HCT116 (cell line): ENCODE data around the gene SUSD6. TPM values are rescaled to one million over a fixed set of nuclear protein-coding genes. Genes with fewer than 3 reads are reported as not detected.

Source experiments
- ATAC-seq: fragments of 200-7000 bp; cut with Tn5 transposase; 2 replicates; pipeline ENCODE4 v1.9.1; 2020; ENCODE audit warnings: mild to moderate bottlenecking, moderate library complexity
- BruUV-seq: library from RNA; stranded (reverse); fragments of 400-500 nt; replicated peaks from 2 replicates; lab custom pipeline; 2021; lab: Mats Ljungman, UMichigan
- CTCF ChIA-PET: fragments of 300-600 bp; sonication (Branson Sonifier 250); formaldehyde crosslinking; loops from one replicate; lab custom pipeline; 2021; ENCODE audit warnings: antibody characterized with exemption; lab: Charles Lee
- POLR2A ChIA-PET: fragments of 300-600, 350-600 bp; sonication (Branson Sonifier 250); formaldehyde crosslinking; loops from one replicate; lab custom pipeline; 2021; ENCODE audit warnings: antibody characterized with exemption; lab: Charles Lee
- RAD21 ChIA-PET, 2 experiments: fragments of 300-600 bp; sonication (Branson Sonifier 250); formaldehyde crosslinking; loops; one replicate each; lab custom pipeline; 2023; ENCODE audit warnings: low total read pairs in 2 of 2; ENCODE audit not compliant: uncharacterized antibody in 2 of 2, unreplicated experiment in 2 of 2, low non-redundant PET in 1 of 2; lab: Charles Lee
- DNase-seq: peaks from one replicate; pipeline ENCODE4 v3.0.0-alpha.2; 2010; ENCODE audit warnings: low read depth, low spot score
- H2AFZ ChIP-seq: fragments of 200-600 bp; shearing (Covaris generic), sonication (generic); 2 replicates; pipeline ENCODE4 v1.6.1; 2017; ENCODE audit warnings: low read depth, mixed run types, mixed read lengths, antibody characterized with exemption, low read length; ENCODE audit not compliant: poor library complexity, severe bottlenecking
- H3K27ac ChIP-seq: 2 replicates; pipeline ENCODE4 v1.5.1; 2012; ENCODE audit warnings: low read depth, low read length
- H3K27me3 ChIP-seq: fragments of 200-600 bp; sonication (generic); 2 replicates; pipeline ENCODE4 v1.6.1; 2016; ENCODE audit warnings: mixed run types, low read length, mixed read lengths; ENCODE audit not compliant: insufficient read depth
- H3K36me3 ChIP-seq, 2 experiments: fragments of 200-500 bp in 1 of 2; fragments of 200-600 bp in 1 of 2; sonication (Bioruptor generic) in 1 of 2; sonication (generic) in 1 of 2; 2 replicates each; pipeline versions ENCODE4 v1.5.1 to v1.6.1; 2014 to 2016; ENCODE audit warnings: low read length in 2 of 2, inconsistent platforms in 1 of 2, mixed read lengths in 1 of 2, mixed run types in 1 of 2; ENCODE audit not compliant: insufficient read depth in 2 of 2, control insufficient read depth in 1 of 2
- H3K4me1 ChIP-seq, 2 experiments: fragments of 200-600 bp in 1 of 2; sonication (generic) in 1 of 2; 2 replicates each; pipeline versions ENCODE4 v1.5.1 to v1.6.1; 2012 to 2017; ENCODE audit warnings: low read length in 2 of 2, inconsistent platforms in 1 of 2, mild to moderate bottlenecking in 1 of 2, mixed read lengths in 1 of 2, mixed run types in 1 of 2, moderate library complexity in 1 of 2; ENCODE audit not compliant: insufficient read depth in 2 of 2, control insufficient read depth in 1 of 2
- H3K4me2 ChIP-seq: fragments of 200-600 bp; sonication (generic); 2 replicates; pipeline ENCODE4 v1.6.1; 2017; ENCODE audit warnings: mixed run types, low read length, mixed read lengths
- H3K4me3 ChIP-seq, 2 experiments: fragments of 200-600 bp in 1 of 2; sonication (generic) in 1 of 2; replicated peaks in 1 of 2; 2 replicates each; pipeline ENCODE4 v1.5.1; 2011 to 2016; ENCODE audit warnings: low read length in 2 of 2, control low read depth in 1 of 2, low read depth in 1 of 2, mild to moderate bottlenecking in 1 of 2, mixed read lengths in 1 of 2, mixed run types in 1 of 2
- H3K79me2 ChIP-seq: fragments of 200-600 bp; sonication (generic); 2 replicates; pipeline ENCODE4 v1.6.1; 2017; ENCODE audit warnings: mild to moderate bottlenecking, mixed run types, low read length, moderate library complexity, mixed read lengths; ENCODE audit not compliant: insufficient read depth
- H3K9ac ChIP-seq: fragments of 200-600 bp; sonication (generic); 2 replicates; pipeline ENCODE4 v1.6.1; 2016; ENCODE audit warnings: low read length, mixed read lengths
- H3K9me2 ChIP-seq: fragments of 200-600 bp; sonication (generic), shearing (Covaris generic); 2 replicates; pipeline ENCODE4 v1.6.1; 2017; ENCODE audit warnings: mixed run types, mild to moderate bottlenecking, moderate library complexity; ENCODE audit not compliant: insufficient read depth
- H3K9me3 ChIP-seq, 2 experiments: fragments of 200-500 bp in 1 of 2; fragments of 200-600 bp in 1 of 2; sonication (Bioruptor generic) in 1 of 2; sonication (generic) in 1 of 2; 2 replicates each; pipeline ENCODE4 v1.6.1; 2014 to 2017; ENCODE audit warnings: low read length in 2 of 2, mixed read lengths in 2 of 2, inconsistent platforms in 1 of 2, low read depth in 1 of 2, mild to moderate bottlenecking in 1 of 2, mixed run types in 1 of 2, moderate library complexity in 1 of 2; ENCODE audit not compliant: control insufficient read depth in 1 of 2, insufficient read depth in 1 of 2
- H4K20me1 ChIP-seq: fragments of 200-600 bp; sonication (generic), shearing (Covaris generic); 2 replicates; pipeline ENCODE4 v1.6.1; 2017; ENCODE audit warnings: mixed run types, mild to moderate bottlenecking, moderate library complexity; ENCODE audit not compliant: insufficient read depth
- CEBPB ChIP-seq: IDR thresholded peaks from 2 replicates; pipeline ENCODE4 v1.6.1; 2012; ENCODE audit warnings: low read depth
- ELF1 ChIP-seq: IDR thresholded peaks from 2 replicates; pipeline ENCODE4 v1.6.1; 2012; ENCODE audit warnings: low read depth, borderline replicate concordance
- EZH2 ChIP-seq: fragments of 200-600 bp; sonication (generic); IDR thresholded peaks from 2 replicates; pipeline ENCODE4 v1.6.1; 2017; ENCODE audit warnings: antibody characterized with exemption, mixed run types
- EZH2phosphoT487 ChIP-seq: fragments of 200-600 bp; IDR thresholded peaks from 2 replicates; pipeline ENCODE4 v1.6.1; 2018; ENCODE audit warnings: antibody characterized with exemption, borderline replicate concordance
- FOSL1 ChIP-seq: IDR thresholded peaks from 2 replicates; pipeline ENCODE4 v1.6.1; 2012; ENCODE audit warnings: low read depth
- JUND ChIP-seq: IDR thresholded peaks from 2 replicates; pipeline ENCODE4 v1.6.1; 2012
- MAX ChIP-seq: IDR thresholded peaks from 2 replicates; pipeline ENCODE4 v1.6.1; 2012
- POLR2A ChIP-seq: IDR thresholded peaks from 2 replicates; pipeline ENCODE4 v1.7.0; 2011; ENCODE audit warnings: borderline replicate concordance; ENCODE audit not compliant: insufficient read depth, insufficient read length; ENCODE audit errors: extremely low read depth
- RAD21 ChIP-seq: IDR thresholded peaks from 2 replicates; pipeline ENCODE4 v1.6.1; 2012; ENCODE audit warnings: low read depth, mild to moderate bottlenecking
- SIN3A ChIP-seq: IDR thresholded peaks from 2 replicates; pipeline ENCODE4 v1.6.1; 2012; ENCODE audit warnings: low read depth
- SP1 ChIP-seq: IDR thresholded peaks from 2 replicates; pipeline ENCODE4 v1.6.1; 2012; ENCODE audit warnings: low read depth
- SRF ChIP-seq: IDR thresholded peaks from 2 replicates; pipeline ENCODE4 v1.6.1; 2012; ENCODE audit warnings: low read depth
- YY1 ChIP-seq: IDR thresholded peaks from 2 replicates; pipeline ENCODE4 v1.6.1; 2011; ENCODE audit warnings: low read length, low read depth, moderate library complexity, mild to moderate bottlenecking; ENCODE audit not compliant: insufficient replicate concordance; ENCODE audit errors: extremely low read depth
- ZFX ChIP-seq: fragments of 450-650 bp; IDR thresholded peaks from 2 replicates; pipeline ENCODE4 v1.6.1; 2017
- ZNF274 ChIP-seq: fragments of 200-500 bp; sonication (Bioruptor generic); IDR thresholded peaks from 2 replicates; pipeline ENCODE4 v1.6.1; 2014; ENCODE audit warnings: mild to moderate bottlenecking, low read depth, low read length, inconsistent platforms
- intact Hi-C: fragments of 100-400 bp; cut with micrococcal nuclease; formaldehyde crosslinking; loops from 2 replicates; pipeline ENCODE4 v1.10.0; 2022
- total RNA-seq: library from RNA; stranded (reverse); gene quantifications from one replicate; pipeline ENCODE4 v1.2.1, GENCODE V29; 2021; ENCODE audit not compliant: unreplicated experiment
- TF ChIP-seq, protein P1 (sequence below): IDR thresholded peaks from 2 replicates; pipeline ENCODE4 v1.6.1; 2012; ENCODE audit warnings: low read depth

The SUSD6 gene
- total RNA-seq, 1 experiment from 2014 or later: 6.4 TPM

DNA sequence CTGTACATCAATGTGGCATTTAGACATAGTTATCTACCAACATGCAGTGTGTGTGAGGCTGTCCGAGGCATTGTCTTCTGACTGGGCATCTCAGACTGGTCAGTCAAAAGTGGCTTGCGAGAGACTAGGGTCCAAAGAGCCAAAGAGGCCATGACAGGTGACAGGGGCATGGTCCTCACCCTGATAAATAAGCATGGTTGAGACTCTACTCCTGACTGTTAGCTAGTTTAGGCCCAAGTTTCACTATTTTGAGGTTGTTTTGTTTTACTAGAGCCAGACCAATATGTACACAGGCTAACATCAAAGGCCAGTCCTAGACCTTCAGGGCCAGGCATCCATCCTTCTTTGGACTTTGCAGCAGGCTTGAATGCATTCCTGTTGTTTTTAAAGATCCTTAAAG, 78.6 kb downstream of the SUSD6 start:
- Histone ChIP-seq H3K27ac (no peak overlapping the region), H3K9ac (no peak overlapping the region), H3K4me2 (no peak overlapping the region), H3K4me3 (no peak overlapping the region), H3K27me3 (no peaks in the 10 kb centered on the region), H3K9me3 (no peaks in the 10 kb centered on the region), H3K36me3 (no peaks in the 10 kb centered on the region), H3K4me1 (peaks cover 0 to 12% of the 10 kb centered on the region in 2 experiments; a peak in 2 of 4 replicates), H3K9me2 (no peaks in the 10 kb centered on the region), H4K20me1 (no peaks in the 10 kb centered on the region), H2AFZ (no peak overlapping the region), H3K79me2 (no peaks in the 10 kb centered on the region)
- intact Hi-C loops: no loop called here
- BruUV-seq: no TSS peak
- no peak for DNase-seq
- POLR2A ChIA-PET: no interaction called here
- CTCF ChIA-PET: no interaction called here
- RAD21 ChIA-PET: no interaction called here
- no peak for ATAC-seq
- TF ChIP-seq ZNF274: no peak
- TF ChIP-seq RAD21: no peak
- no peak for TF ChIP-seq POLR2A

DNA sequence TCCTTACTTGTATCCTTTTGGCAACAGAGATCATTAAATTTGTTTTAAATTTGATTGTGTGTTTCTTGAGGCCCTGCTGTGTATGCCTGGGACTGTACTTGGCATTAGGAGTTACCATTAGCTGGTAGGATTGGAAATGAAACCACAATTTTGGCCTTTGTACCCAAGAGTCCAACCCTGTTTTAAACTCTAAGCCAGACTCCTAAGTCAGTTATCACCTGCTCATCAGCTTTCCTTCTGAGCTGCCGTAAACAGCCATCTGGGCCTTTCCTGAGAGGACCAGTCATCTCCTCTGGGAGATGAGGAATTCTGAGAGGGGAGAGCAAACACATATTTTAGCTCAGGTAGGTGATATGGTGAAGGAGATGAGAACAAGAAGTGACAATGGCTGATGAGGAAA, 81.2 kb downstream of the SUSD6 start:
- Histone ChIP-seq H3K4me3 (no peak overlapping the region), H3K27me3 (no peaks in the 10 kb centered on the region), H3K4me2 (no peak overlapping the region), H3K36me3 (no peaks in the 10 kb centered on the region), H3K9ac (no peak overlapping the region), H3K4me1 (peaks cover 4 to 12% of the 10 kb centered on the region in 2 experiments; a peak in 2 of 4 replicates), H3K9me2 (no peaks in the 10 kb centered on the region), H4K20me1 (no peaks in the 10 kb centered on the region), H2AFZ (no peak overlapping the region), H3K27ac (no peak overlapping the region), H3K79me2 (no peaks in the 10 kb centered on the region), H3K9me3 (no peaks in the 10 kb centered on the region)
- POLR2A ChIA-PET: no interaction called here
- intact Hi-C loops: no loop called here
- no TSS peak for BruUV-seq
- CTCF ChIA-PET: no interaction called here
- ATAC-seq (no peak), DNase-seq (no peak)
- RAD21 ChIA-PET: no interaction called here
- no peak for TF ChIP-seq CEBPB
- TF ChIP-seq FOSL1: no peak
- no peak for TF ChIP-seq POLR2A
- TF ChIP-seq MAX: no peak
- TF ChIP-seq EZH2phosphoT487: no peak
- no peak for TF ChIP-seq SRF
- TF ChIP-seq EZH2: no peak
- TF ChIP-seq JUND: no peak
- TF ChIP-seq RAD21: no peak
- no peak for TF ChIP-seq SIN3A
- TF ChIP-seq ZFX: no peak
- no peak for TF ChIP-seq ELF1
- TF ChIP-seq, protein P1, sequence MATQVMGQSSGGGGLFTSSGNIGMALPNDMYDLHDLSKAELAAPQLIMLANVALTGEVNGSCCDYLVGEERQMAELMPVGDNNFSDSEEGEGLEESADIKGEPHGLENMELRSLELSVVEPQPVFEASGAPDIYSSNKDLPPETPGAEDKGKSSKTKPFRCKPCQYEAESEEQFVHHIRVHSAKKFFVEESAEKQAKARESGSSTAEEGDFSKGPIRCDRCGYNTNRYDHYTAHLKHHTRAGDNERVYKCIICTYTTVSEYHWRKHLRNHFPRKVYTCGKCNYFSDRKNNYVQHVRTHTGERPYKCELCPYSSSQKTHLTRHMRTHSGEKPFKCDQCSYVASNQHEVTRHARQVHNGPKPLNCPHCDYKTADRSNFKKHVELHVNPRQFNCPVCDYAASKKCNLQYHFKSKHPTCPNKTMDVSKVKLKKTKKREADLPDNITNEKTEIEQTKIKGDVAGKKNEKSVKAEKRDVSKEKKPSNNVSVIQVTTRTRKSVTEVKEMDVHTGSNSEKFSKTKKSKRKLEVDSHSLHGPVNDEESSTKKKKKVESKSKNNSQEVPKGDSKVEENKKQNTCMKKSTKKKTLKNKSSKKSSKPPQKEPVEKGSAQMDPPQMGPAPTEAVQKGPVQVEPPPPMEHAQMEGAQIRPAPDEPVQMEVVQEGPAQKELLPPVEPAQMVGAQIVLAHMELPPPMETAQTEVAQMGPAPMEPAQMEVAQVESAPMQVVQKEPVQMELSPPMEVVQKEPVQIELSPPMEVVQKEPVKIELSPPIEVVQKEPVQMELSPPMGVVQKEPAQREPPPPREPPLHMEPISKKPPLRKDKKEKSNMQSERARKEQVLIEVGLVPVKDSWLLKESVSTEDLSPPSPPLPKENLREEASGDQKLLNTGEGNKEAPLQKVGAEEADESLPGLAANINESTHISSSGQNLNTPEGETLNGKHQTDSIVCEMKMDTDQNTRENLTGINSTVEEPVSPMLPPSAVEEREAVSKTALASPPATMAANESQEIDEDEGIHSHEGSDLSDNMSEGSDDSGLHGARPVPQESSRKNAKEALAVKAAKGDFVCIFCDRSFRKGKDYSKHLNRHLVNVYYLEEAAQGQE: no peak
- TF ChIP-seq YY1: no peak
- no peak for TF ChIP-seq SP1
